Measurements from ENCODE around the gene MCTP1. TPM values are rescaled to one million over a fixed set of nuclear protein-coding genes. Genes with fewer than 3 reads are reported as not detected.

Gene MCTP1
- total RNA-seq, 1 donor from 2014 or later, result 1.9 TPM

- no peak for ATAC-seq (ENCODE audit: low read depth)
- CTCF ChIA-PET, result interaction anchor here (0.7 to 1.0 kb wide), 2 partner anchors 45 to 81 kb away, joined by 3 read pairs; no protein-coding TSS in a partner anchor
- H3K9me3 Mint-ChIP-seq, result no peaks in the 10 kb centered on the region
- no peak for DNase-seq
- H3K4me1 Mint-ChIP-seq, result no peaks in the 10 kb centered on the region
- no peaks in the 10 kb centered on the region for H3K27me3 Mint-ChIP-seq
- peaks cover 40% of the 10 kb centered on the region for H3K36me3 Mint-ChIP-seq (ENCODE audit: low read depth)
- TF ChIP-seq CTCF (IDR thresholded peaks at IDR 0.05), result no peak
- H3K27ac Mint-ChIP-seq, result no peak overlapping the region
- POLR2A ChIA-PET, result no interaction called here
- intact Hi-C loops (cut with micrococcal nuclease), result loop anchor here (5.0 kb wide), 1 partner anchor 80 kb away; no protein-coding TSS in a partner anchor
- H3K4me3 Mint-ChIP-seq, result no peak overlapping the region
Measured at GRCh38 chr5:94692581-94692980, 592.3 kb downstream of the MCTP1 start.

GRCh38 chr5:94691949-94692348 is 592.9 kb downstream of the MCTP1 start:
- ChIA-PET CTCF (interaction anchor here (1.0 kb wide), 1 partner anchor 80 kb away, joined by 3 read pairs; no protein-coding TSS in a partner anchor), POLR2A (no interaction called here)
- H3K36me3 Mint-ChIP-seq (ENCODE audit: low read depth), result peaks cover 45% of the 10 kb centered on the region
- H3K27me3 Mint-ChIP-seq, result no peaks in the 10 kb centered on the region
- H3K27ac Mint-ChIP-seq, result no peak overlapping the region
- DNase-seq (no peak), ATAC-seq (ENCODE audit: low read depth) (no peak)
- H3K4me3 Mint-ChIP-seq, result no peak overlapping the region
- H3K9me3 Mint-ChIP-seq, result no peaks in the 10 kb centered on the region
- TF ChIP-seq CTCF (IDR thresholded peaks at IDR 0.05), result no peak
- no peaks in the 10 kb centered on the region for H3K4me1 Mint-ChIP-seq
- intact Hi-C loops (cut with micrococcal nuclease), result loop anchor here (5.0 kb wide), 1 partner anchor 80 kb away; no protein-coding TSS in a partner anchor

GRCh38 chr5:94691291-94691690 is 593.6 kb downstream of the MCTP1 start:
- no peak for TF ChIP-seq CTCF (IDR thresholded peaks at IDR 0.05)
- ATAC-seq (ENCODE audit: low read depth) (no peak), DNase-seq (no peak)
- intact Hi-C loops (cut with micrococcal nuclease), result loop anchor here (5.0 kb wide), 1 partner anchor 79 kb away; no protein-coding TSS in a partner anchor
- H3K4me3 Mint-ChIP-seq, result no peak overlapping the region
- H3K4me1 Mint-ChIP-seq, result no peaks in the 10 kb centered on the region
- H3K27me3 Mint-ChIP-seq, result no peaks in the 10 kb centered on the region
- H3K27ac Mint-ChIP-seq, result no peak overlapping the region
- peaks cover 47% of the 10 kb centered on the region for H3K36me3 Mint-ChIP-seq (ENCODE audit: low read depth)
- H3K9me3 Mint-ChIP-seq, result no peaks in the 10 kb centered on the region
- ChIA-PET CTCF (interaction anchor here (0.6 kb wide), 1 partner anchor 166 kb away, joined by 3 read pairs; no protein-coding TSS in a partner anchor), POLR2A (no interaction called here)

GRCh38 chr5:94690778-94691177 is 594.1 kb downstream of the MCTP1 start:
- POLR2A ChIA-PET, result no interaction called here
- H3K4me3 Mint-ChIP-seq, result no peak overlapping the region
- no peak for ATAC-seq (ENCODE audit: low read depth)
- no peaks in the 10 kb centered on the region for H3K4me1 Mint-ChIP-seq
- DNase-seq, result no peak
- intact Hi-C loops (cut with micrococcal nuclease), result loop anchor here (5.0 kb wide), 1 partner anchor 78 kb away; no protein-coding TSS in a partner anchor
- TF ChIP-seq CTCF (IDR thresholded peaks at IDR 0.05), result no peak
- no peaks in the 10 kb centered on the region for H3K9me3 Mint-ChIP-seq
- H3K36me3 Mint-ChIP-seq (ENCODE audit: low read depth), result peaks cover 49% of the 10 kb centered on the region
- CTCF ChIA-PET, result interaction anchor here (0.6 kb wide), 2 partner anchors 160 to 166 kb away, joined by 3 read pairs; no protein-coding TSS in a partner anchor
- no peak overlapping the region for H3K27ac Mint-ChIP-seq
- H3K27me3 Mint-ChIP-seq, result no peaks in the 10 kb centered on the region

GRCh38 chr5:94689908-94690307 is 595.0 kb downstream of the MCTP1 start:
- Mint-ChIP-seq H3K36me3 (ENCODE audit: low read depth) (peaks cover 52% of the 10 kb centered on the region), H3K4me3 (no peak overlapping the region), H3K27me3 (no peaks in the 10 kb centered on the region), H3K9me3 (no peaks in the 10 kb centered on the region), H3K4me1 (no peaks in the 10 kb centered on the region), H3K27ac (no peak overlapping the region)
- DNase-seq, result no peak
- POLR2A ChIA-PET, result no interaction called here
- no peak for TF ChIP-seq CTCF (IDR thresholded peaks at IDR 0.05)
- intact Hi-C loops (cut with micrococcal nuclease), result loop anchor here (5.0 kb wide), 1 partner anchor 78 kb away; no protein-coding TSS in a partner anchor
- ATAC-seq (ENCODE audit: low read depth), result no peak
- CTCF ChIA-PET, result no interaction called here

Measured in activated B cell treated with CpG ODN at 0.5 μM for 24 hours (primary cell).